Neural cell (in vitro differentiated cells): ENCODE data around the gene DNM1. TPM values are rescaled to one million over a fixed set of nuclear protein-coding genes. Genes with fewer than 3 reads are reported as not detected.

Source experiments
- H2AFZ ChIP-seq: fragments of 200-600, 300-800 bp; sonication (generic), shearing (Covaris generic); 2 replicates; pipeline ENCODE4 v1.6.0; 2014; ENCODE audit warnings: low read depth, mild to moderate bottlenecking, antibody characterized with exemption, low read length, moderate library complexity
- H3F3A ChIP-seq: fragments of 200-600 bp; shearing (Covaris generic); 2 replicates; pipeline ENCODE4 v1.6.1; 2016; ENCODE audit warnings: mild to moderate bottlenecking, moderate library complexity, mixed read lengths, antibody characterized with exemption, low read length; ENCODE audit not compliant: insufficient read depth, poor library complexity, severe bottlenecking
- H3K27ac ChIP-seq: fragments of 200-600, 300-800 bp; sonication (generic), shearing (Covaris generic); 2 replicates; pipeline ENCODE4 v1.5.1; 2014; ENCODE audit warnings: mild to moderate bottlenecking, low read length, moderate library complexity
- H3K27me3 ChIP-seq: fragments of 300-800, 200-600 bp; sonication (generic), shearing (Covaris generic); 2 replicates; pipeline ENCODE4 v1.6.0; 2014; ENCODE audit warnings: mild to moderate bottlenecking, low read depth, low read length, moderate library complexity; ENCODE audit not compliant: insufficient read depth
- H3K36me3 ChIP-seq: fragments of 300-800, 200-600 bp; sonication (generic), shearing (Covaris generic); 2 replicates; pipeline ENCODE4 v1.5.1; 2014; ENCODE audit warnings: mild to moderate bottlenecking, antibody characterized with exemption, low read length, moderate library complexity; ENCODE audit not compliant: insufficient read depth
- H3K4me2 ChIP-seq: fragments of 300-800, 200-600 bp; sonication (generic), shearing (Covaris generic); 2 replicates; pipeline ENCODE4 v1.6.0; 2014; ENCODE audit warnings: mild to moderate bottlenecking, low read length
- H3K4me3 ChIP-seq: fragments of 300-800, 200-600 bp; sonication (generic), shearing (Covaris generic); 2 replicates; pipeline ENCODE4 v1.5.1; 2014; ENCODE audit warnings: mild to moderate bottlenecking, low read length, moderate library complexity
- H3K79me2 ChIP-seq: fragments of 200-600 bp; shearing (Covaris generic); replicated peaks from 2 replicates; pipeline ENCODE4 v1.6.0; 2014; ENCODE audit warnings: mild to moderate bottlenecking, low read length, moderate library complexity; ENCODE audit not compliant: insufficient read depth
- H3K9ac ChIP-seq: fragments of 300-800, 200-600 bp; sonication (generic), shearing (Covaris generic); 2 replicates; pipeline ENCODE4 v1.6.1; 2016; ENCODE audit warnings: mild to moderate bottlenecking, low read length, mixed read lengths
- H3K9me2 ChIP-seq: fragments of 200-600 bp; shearing (Covaris generic); 2 replicates; pipeline ENCODE4 v1.6.1; 2016; ENCODE audit warnings: mild to moderate bottlenecking, low read length, mixed read lengths; ENCODE audit not compliant: insufficient read depth
- H3K9me3 ChIP-seq: fragments of 200-600, 300-800 bp; sonication (generic), shearing (Covaris generic); 2 replicates; pipeline ENCODE4 v1.6.1; 2016; ENCODE audit warnings: mild to moderate bottlenecking, mixed run types, low read length, moderate library complexity, mixed read lengths
- H4K20me1 ChIP-seq: fragments of 200-600 bp; shearing (Covaris generic); 2 replicates; pipeline ENCODE4 v1.6.1; 2016; ENCODE audit warnings: mild to moderate bottlenecking, mixed run types; ENCODE audit not compliant: insufficient read depth
- EP300 ChIP-seq: fragments of 450-650 bp; conservative IDR thresholded peaks from 2 replicates; pipeline ENCODE4 v1.6.1; 2014; ENCODE audit warnings: antibody characterized with exemption, mild to moderate bottlenecking, moderate library complexity; ENCODE audit not compliant: poor library complexity, severe bottlenecking
- EZH2 ChIP-seq: fragments of 200-600, 300-800 bp; shearing (Covaris generic), sonication (generic); IDR thresholded peaks from 2 replicates; pipeline ENCODE4 v1.6.1; 2014; ENCODE audit warnings: antibody characterized with exemption, low read length, borderline replicate concordance, mild to moderate bottlenecking; ENCODE audit not compliant: insufficient read depth, poor library complexity, severe bottlenecking
- MXI1 ChIP-seq: fragments of 450-650 bp; conservative IDR thresholded peaks from 2 replicates; pipeline ENCODE4 v1.6.1; 2014; ENCODE audit warnings: antibody characterized with exemption, mild to moderate bottlenecking; ENCODE audit not compliant: poor library complexity, severe bottlenecking
- POLR2AphosphoS5 ChIP-seq: IDR thresholded peaks from 2 replicates; pipeline ENCODE4 v1.6.1; 2012
- RAD21 ChIP-seq: fragments of 450-650 bp; conservative IDR thresholded peaks from 2 replicates; pipeline ENCODE4 v1.6.1; 2014; ENCODE audit warnings: antibody characterized with exemption, mild to moderate bottlenecking, moderate library complexity
- SMC3 ChIP-seq: fragments of 450-650 bp; conservative IDR thresholded peaks from 2 replicates; pipeline ENCODE4 v1.6.1; 2014; ENCODE audit warnings: antibody characterized with exemption, mild to moderate bottlenecking, moderate library complexity; ENCODE audit not compliant: poor library complexity
- TAF1 ChIP-seq: IDR thresholded peaks from 2 replicates; pipeline ENCODE4 v1.6.1; 2012; ENCODE audit warnings: low read depth
- polyA plus RNA-seq: library from polyadenylated mRNA; depleted of rRNA; stranded (reverse); fragments of >200 nt; gene quantifications from 2 replicates; pipeline ENCODE4 v1.2.3, GENCODE V29; 2014
- TF ChIP-seq, protein P1 (sequence below): fragments of 450-650 bp; IDR thresholded peaks from 2 replicates; pipeline ENCODE4 v1.5.1; 2014; ENCODE audit warnings: antibody characterized with exemption, mild to moderate bottlenecking, moderate library complexity; ENCODE audit not compliant: poor library complexity, severe bottlenecking
- TF ChIP-seq, protein P2 (sequence below): IDR thresholded peaks from 2 replicates; pipeline ENCODE4 v1.6.1; 2012; ENCODE audit warnings: borderline replicate concordance

DNM1 gene
- polyA plus RNA-seq, 1 donor from 2014 or later = 104 TPM

DNA sequence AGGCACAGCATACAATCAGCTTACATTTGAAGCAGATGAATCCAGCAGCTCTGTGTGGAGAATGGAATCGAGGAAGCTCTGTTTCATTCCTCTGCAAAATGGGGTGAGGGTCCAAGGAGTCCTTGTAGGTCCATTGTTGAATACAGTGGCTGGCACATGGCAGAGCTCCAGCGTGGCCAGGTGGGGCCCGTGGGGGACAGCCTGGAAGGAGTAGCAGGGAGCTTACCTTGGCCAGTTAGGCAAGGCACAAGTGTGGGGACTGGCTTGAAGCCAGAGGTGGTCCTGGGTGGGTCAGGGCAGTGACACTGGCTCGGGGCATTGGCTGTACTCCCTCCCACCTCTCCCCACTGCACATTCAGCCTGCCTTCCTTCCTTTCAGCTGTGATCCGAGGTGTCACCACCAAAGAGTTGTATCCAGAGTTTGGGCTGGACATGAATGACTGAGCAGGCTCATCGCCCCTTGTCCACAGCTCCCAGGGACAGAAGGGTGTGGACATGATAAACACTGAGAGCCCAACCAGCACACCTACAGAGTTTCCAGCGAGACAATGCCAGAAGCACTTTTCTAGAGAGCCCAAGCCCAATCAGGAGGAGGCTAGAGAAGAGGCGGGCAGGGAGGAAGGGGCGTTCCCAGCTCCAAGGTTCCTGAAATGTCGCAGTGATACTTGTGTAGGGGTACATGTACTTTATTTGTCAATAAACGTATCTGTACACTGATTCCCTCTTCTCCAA, 85.3 kb downstream of the DNM1 start:
- Histone ChIP-seq H3K36me3 (peaks cover 4% of the 10 kb centered on the region), H3K9me3 (no peaks in the 10 kb centered on the region), H3F3A (no peaks in the 10 kb centered on the region), H2AFZ (no peak overlapping the region), H3K27ac (no peak overlapping the region), H3K9me2 (no peaks in the 10 kb centered on the region), H3K79me2 (no peaks in the 10 kb centered on the region), H3K27me3 (no peaks in the 10 kb centered on the region), H3K4me3 (no peak overlapping the region), H4K20me1 (no peaks in the 10 kb centered on the region), H3K4me2 (no peak overlapping the region), H3K9ac (no peak overlapping the region)
- TF ChIP-seq MXI1 = no peak
- TF ChIP-seq TAF1 = no peak
- TF ChIP-seq SMC3 = no peak
- TF ChIP-seq, protein P1, sequence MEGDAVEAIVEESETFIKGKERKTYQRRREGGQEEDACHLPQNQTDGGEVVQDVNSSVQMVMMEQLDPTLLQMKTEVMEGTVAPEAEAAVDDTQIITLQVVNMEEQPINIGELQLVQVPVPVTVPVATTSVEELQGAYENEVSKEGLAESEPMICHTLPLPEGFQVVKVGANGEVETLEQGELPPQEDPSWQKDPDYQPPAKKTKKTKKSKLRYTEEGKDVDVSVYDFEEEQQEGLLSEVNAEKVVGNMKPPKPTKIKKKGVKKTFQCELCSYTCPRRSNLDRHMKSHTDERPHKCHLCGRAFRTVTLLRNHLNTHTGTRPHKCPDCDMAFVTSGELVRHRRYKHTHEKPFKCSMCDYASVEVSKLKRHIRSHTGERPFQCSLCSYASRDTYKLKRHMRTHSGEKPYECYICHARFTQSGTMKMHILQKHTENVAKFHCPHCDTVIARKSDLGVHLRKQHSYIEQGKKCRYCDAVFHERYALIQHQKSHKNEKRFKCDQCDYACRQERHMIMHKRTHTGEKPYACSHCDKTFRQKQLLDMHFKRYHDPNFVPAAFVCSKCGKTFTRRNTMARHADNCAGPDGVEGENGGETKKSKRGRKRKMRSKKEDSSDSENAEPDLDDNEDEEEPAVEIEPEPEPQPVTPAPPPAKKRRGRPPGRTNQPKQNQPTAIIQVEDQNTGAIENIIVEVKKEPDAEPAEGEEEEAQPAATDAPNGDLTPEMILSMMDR = no peak
- TF ChIP-seq, protein P2, sequence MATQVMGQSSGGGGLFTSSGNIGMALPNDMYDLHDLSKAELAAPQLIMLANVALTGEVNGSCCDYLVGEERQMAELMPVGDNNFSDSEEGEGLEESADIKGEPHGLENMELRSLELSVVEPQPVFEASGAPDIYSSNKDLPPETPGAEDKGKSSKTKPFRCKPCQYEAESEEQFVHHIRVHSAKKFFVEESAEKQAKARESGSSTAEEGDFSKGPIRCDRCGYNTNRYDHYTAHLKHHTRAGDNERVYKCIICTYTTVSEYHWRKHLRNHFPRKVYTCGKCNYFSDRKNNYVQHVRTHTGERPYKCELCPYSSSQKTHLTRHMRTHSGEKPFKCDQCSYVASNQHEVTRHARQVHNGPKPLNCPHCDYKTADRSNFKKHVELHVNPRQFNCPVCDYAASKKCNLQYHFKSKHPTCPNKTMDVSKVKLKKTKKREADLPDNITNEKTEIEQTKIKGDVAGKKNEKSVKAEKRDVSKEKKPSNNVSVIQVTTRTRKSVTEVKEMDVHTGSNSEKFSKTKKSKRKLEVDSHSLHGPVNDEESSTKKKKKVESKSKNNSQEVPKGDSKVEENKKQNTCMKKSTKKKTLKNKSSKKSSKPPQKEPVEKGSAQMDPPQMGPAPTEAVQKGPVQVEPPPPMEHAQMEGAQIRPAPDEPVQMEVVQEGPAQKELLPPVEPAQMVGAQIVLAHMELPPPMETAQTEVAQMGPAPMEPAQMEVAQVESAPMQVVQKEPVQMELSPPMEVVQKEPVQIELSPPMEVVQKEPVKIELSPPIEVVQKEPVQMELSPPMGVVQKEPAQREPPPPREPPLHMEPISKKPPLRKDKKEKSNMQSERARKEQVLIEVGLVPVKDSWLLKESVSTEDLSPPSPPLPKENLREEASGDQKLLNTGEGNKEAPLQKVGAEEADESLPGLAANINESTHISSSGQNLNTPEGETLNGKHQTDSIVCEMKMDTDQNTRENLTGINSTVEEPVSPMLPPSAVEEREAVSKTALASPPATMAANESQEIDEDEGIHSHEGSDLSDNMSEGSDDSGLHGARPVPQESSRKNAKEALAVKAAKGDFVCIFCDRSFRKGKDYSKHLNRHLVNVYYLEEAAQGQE = no peak
- TF ChIP-seq EZH2 = no peak
- no peak for TF ChIP-seq POLR2AphosphoS5

DNA sequence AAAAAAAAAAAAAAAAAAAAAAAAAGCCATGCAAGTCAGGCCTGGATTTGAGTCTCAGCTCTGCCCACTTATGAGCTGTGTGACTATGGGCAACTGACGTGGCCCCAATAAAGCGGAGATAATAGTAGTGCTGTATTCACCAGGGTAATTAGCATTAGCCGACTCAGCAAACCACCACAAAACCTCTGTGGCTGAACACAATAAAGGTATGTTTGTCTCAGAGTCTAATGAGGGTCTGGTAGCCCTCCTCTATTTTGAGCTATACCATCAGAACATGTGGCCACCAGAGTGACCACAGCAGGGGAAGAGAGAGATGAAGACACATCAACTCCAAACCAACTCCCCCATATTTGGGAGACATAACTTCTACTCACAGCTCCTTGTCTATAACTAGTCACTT, 88.8 kb downstream of the DNM1 start:
- no peaks in the 10 kb centered on the region for H3K27me3 ChIP-seq
- H2AFZ ChIP-seq = no peak overlapping the region
- H3K9me2 ChIP-seq = no peaks in the 10 kb centered on the region
- no peak overlapping the region for H3K27ac ChIP-seq
- no peak overlapping the region for H3K4me2 ChIP-seq
- no peak for TF ChIP-seq SMC3
- TF ChIP-seq, protein P1 = no peak
- no peak for TF ChIP-seq RAD21
- TF ChIP-seq, protein P2 = no peak
- TF ChIP-seq POLR2AphosphoS5 = no peak
- TF ChIP-seq EP300 = no peak
- no peak for TF ChIP-seq EZH2
- TF ChIP-seq TAF1 = no peak
- TF ChIP-seq MXI1 = no peak
- H3K4me3 ChIP-seq = no peak overlapping the region
- H3F3A ChIP-seq = no peaks in the 10 kb centered on the region
- no peak overlapping the region for H3K9ac ChIP-seq
- no peaks in the 10 kb centered on the region for H3K9me3 ChIP-seq
- no peaks in the 10 kb centered on the region for H4K20me1 ChIP-seq
- no peaks in the 10 kb centered on the region for H3K79me2 ChIP-seq
- peaks cover 4% of the 10 kb centered on the region for H3K36me3 ChIP-seq
